SK-N-SH (cell line): ENCODE data around the gene ICA1. TPM values are rescaled to one million over a fixed set of nuclear protein-coding genes. Genes with fewer than 3 reads are reported as not detected.

Experiments
- CHD2 ChIP-seq: fragments of 150-350 bp; IDR thresholded peaks from 2 replicates; pipeline ENCODE4 v1.6.1; 2018; ENCODE audit warnings: low read length; ENCODE audit not compliant: partially characterized antibody
- ELF1 ChIP-seq: IDR thresholded peaks from 2 replicates; pipeline ENCODE4 v1.4.0; 2012
- EP300 ChIP-seq, 2 experiments: IDR thresholded peaks; 2 replicates each; pipeline versions ENCODE4 v1.4.0 to v1.6.1; 2012; ENCODE audit warnings: borderline replicate concordance in 1 of 2, low read depth in 1 of 2, low read length in 1 of 2
- FOSL2 ChIP-seq: IDR thresholded peaks from 2 replicates; pipeline ENCODE4 v1.4.0; 2012; ENCODE audit warnings: low read depth, mild to moderate bottlenecking, moderate library complexity, borderline replicate concordance
- FOXJ3 ChIP-seq: sonication (generic); formaldehyde crosslinking; IDR thresholded peaks from 2 replicates; pipeline ENCODE4 v1.5.1; 2020; ENCODE audit warnings: mild to moderate bottlenecking, missing genetic modification reagents
- FOXM1 ChIP-seq: IDR thresholded peaks from 2 replicates; pipeline ENCODE4 v1.4.0; 2012; ENCODE audit warnings: low read depth, mild to moderate bottlenecking
- GABPA ChIP-seq: IDR thresholded peaks from 2 replicates; pipeline ENCODE4 v1.4.0; 2012; ENCODE audit warnings: low read depth, mild to moderate bottlenecking
- JUND ChIP-seq: IDR thresholded peaks from 2 replicates; pipeline ENCODE4 v1.4.0; 2012
- MAX ChIP-seq: IDR thresholded peaks from 2 replicates; pipeline ENCODE4 v1.4.0; 2012; ENCODE audit warnings: low read depth
- NFIC ChIP-seq: IDR thresholded peaks from 2 replicates; pipeline ENCODE4 v1.4.0; 2012; ENCODE audit warnings: borderline replicate concordance
- NRF1 ChIP-seq: IDR thresholded peaks from 2 replicates; pipeline ENCODE4 v1.6.1; 2012; ENCODE audit warnings: low read depth, mild to moderate bottlenecking, low read length
- REST ChIP-seq: IDR thresholded peaks from 2 replicates; pipeline ENCODE4 v1.6.1; 2012; ENCODE audit warnings: mild to moderate bottlenecking, low read depth, low read length, moderate library complexity
- RFX5 ChIP-seq: IDR thresholded peaks from 2 replicates; pipeline ENCODE4 v1.6.1; 2012; ENCODE audit warnings: mild to moderate bottlenecking, improper control_type of control experiment, low read length
- TCF12 ChIP-seq: IDR thresholded peaks from 2 replicates; pipeline ENCODE4 v1.4.0; 2012
- TEAD4 ChIP-seq: IDR thresholded peaks from 2 replicates; pipeline ENCODE4 v1.4.0; 2012; ENCODE audit warnings: mild to moderate bottlenecking, borderline replicate concordance; ENCODE audit not compliant: insufficient read depth
- USF1 ChIP-seq: IDR thresholded peaks from 2 replicates; pipeline ENCODE4 v1.4.0; 2012; ENCODE audit warnings: low read depth, borderline replicate concordance
- USF2 ChIP-seq: fragments of 150-350 bp; IDR thresholded peaks from 2 replicates; pipeline ENCODE4 v1.6.1; 2017; ENCODE audit warnings: antibody characterized with exemption, low read length, low read depth, borderline replicate concordance
- YY1 ChIP-seq: IDR thresholded peaks from 2 replicates; pipeline ENCODE4 v1.4.0; 2012; ENCODE audit warnings: low read depth, mild to moderate bottlenecking
- ZBTB33 ChIP-seq: IDR thresholded peaks from 2 replicates; pipeline ENCODE4 v1.4.0; 2012; ENCODE audit warnings: low read depth, borderline replicate concordance
- polyA plus RNA-seq, 3 experiments: library from polyadenylated mRNA; depleted of rRNA; stranded (reverse); fragments of >200 nt; gene quantifications; 2 replicates each; pipeline ENCODE4 v1.2.3, GENCODE V29; 2012

Gene ICA1
- polyA plus RNA-seq, 1 of the 3 experiments (the other 2 are of a cell fraction): 2.4 TPM

- TF ChIP-seq REST (no peak), USF1 (no peak), ELF1 (no peak), USF2 (no peak), FOSL2 (peak; percentile 56; the same call in 1 of the 2 replicates), EP300 (IDR thresholded peaks at IDR 0.05; ENCODE audit: borderline replicate concordance in 1 of 2, low read depth in 1 of 2, low read length in 1 of 2) (peak in 1 of 2 experiments; percentile 59; a peak in 2 of 4 replicates), CHD2 (no peak), JUND (peak; percentile 69), TCF12 (peak; percentile 59), FOXM1 (no peak), NFIC (peak; percentile 68), GABPA (no peak), MAX (no peak), RFX5 (no peak), FOXJ3 (CRISPR knock-in tag) (no peak), NRF1 (no peak), TEAD4 (peak; percentile 42; the same call in 1 of the 2 replicates), YY1 (0 out of 2 replicates have a peak, but pooled peaks have one; percentile 14), ZBTB33 (no peak)
These were observed 196.6 kb downstream of the ICA1 start (continued) for GRCh38 chr7:8065356-8065813.
